ENCODE data around the gene PNKD.

Gene PNKD

DNA sequence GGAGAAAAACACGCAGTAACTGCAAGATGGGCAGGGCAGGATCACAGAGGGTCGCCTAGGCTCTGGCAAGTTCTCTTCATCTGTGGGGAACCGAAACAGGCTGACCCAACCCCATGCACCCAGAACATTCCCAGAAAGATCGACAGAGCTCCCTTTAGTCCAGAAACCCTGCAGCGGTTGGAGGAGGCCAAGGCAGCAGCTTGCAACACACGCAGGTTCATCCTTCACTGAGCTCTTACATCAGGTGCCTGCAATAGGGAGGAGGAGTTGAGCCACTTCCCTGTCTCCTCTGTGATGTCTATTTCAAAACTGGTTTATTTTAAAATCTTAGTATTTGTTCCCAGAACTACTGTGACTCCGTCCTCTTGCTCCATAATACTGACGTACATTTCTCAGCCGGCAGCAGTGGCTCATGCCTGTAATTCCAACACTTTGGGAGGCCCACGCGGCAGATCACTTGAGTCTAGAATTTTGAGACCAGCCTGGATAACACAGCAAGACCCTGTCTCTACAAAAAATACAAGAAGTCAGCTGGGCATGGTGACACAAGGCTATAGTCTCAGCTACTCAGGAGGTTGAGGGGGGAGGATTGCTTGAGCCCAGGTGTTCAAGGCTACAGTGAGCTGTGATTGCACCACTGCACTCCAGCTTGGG, 100.2 kb downstream of the PNKD start:
- no peaks in the 10 kb centered on the region for H3K4me1 ChIP-seq (ENCODE audit: insufficient read depth, low read length)
- H3K4me3 ChIP-seq (ENCODE audit: low read length) = no peak overlapping the region
- H3K27ac ChIP-seq (ENCODE audit: low read depth, low read length) = no peak overlapping the region
- WGBS = 92% methylated on average over 11 of the region's 11 CpGs
- no peaks in the 10 kb centered on the region for H3K36me3 ChIP-seq (ENCODE audit: insufficient read depth, low read length)
- no peak overlapping the region for H3K9ac ChIP-seq (ENCODE audit: low read depth, low read length)
- H3K27me3 ChIP-seq (ENCODE audit: insufficient read depth, low read length) = no peaks in the 10 kb centered on the region
- H3K9me3 ChIP-seq (ENCODE audit: insufficient read depth, low read depth, low read length) = no peaks in the 10 kb centered on the region

DNA sequence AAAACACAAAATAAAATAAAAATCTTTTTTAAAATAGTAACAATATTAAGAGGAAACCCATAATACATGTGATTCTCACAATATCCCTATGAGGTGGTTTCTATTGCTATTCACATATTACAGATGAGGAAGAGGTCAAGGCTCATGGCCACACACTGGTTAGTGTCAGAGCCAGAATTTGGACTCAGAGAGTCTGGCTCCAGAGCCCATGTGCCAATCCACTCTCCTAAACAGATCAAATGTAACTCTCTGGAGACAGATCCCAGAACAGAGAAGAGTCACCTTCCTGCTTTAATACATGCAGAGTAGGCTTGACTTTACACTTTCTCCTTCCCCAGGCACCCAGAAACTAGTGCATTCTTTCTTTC, 101.6 kb downstream of the PNKD start:
- Histone ChIP-seq H3K27ac (ENCODE audit: low read depth, low read length) (no peak overlapping the region), H3K4me1 (ENCODE audit: insufficient read depth, low read length) (no peaks in the 10 kb centered on the region)

DNA sequence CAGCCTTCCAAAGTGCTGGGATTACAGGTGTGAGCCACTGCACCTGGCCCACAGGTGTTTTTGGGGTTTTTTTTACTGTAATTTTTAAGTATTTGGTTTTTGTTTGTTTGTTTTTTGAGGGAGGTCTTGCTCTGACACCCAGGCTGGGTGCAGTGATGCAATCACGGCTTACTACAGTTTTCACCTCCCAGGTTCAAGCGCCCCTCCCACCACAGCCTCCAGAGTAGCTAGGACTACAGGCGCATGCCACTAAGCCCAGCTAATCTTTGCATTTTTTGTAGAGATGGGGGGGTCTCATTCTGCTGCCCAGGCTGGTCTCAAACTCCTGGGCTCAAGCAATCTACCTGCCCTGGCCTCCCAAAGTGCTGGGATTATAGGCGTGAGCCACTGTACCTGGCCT, 104.5 kb downstream of the PNKD start:
- Histone ChIP-seq H3K4me1 (ENCODE audit: insufficient read depth, low read length) (no peaks in the 10 kb centered on the region), H3K4me3 (ENCODE audit: low read length) (no peak overlapping the region), H3K9me3 (ENCODE audit: insufficient read depth, low read depth, low read length) (no peaks in the 10 kb centered on the region), H3K9ac (ENCODE audit: low read depth, low read length) (no peak overlapping the region), H3K36me3 (ENCODE audit: insufficient read depth, low read length) (no peaks in the 10 kb centered on the region), H3K27ac (ENCODE audit: low read depth, low read length) (no peak overlapping the region), H3K27me3 (ENCODE audit: insufficient read depth, low read length) (no peaks in the 10 kb centered on the region)
- 86% methylated on average over 4 of the region's 4 CpGs for WGBS

More for the DNA sequence above, 101.6 kb downstream of the PNKD start:
- Histone ChIP-seq H3K27me3 (ENCODE audit: insufficient read depth, low read length) (no peaks in the 10 kb centered on the region), H3K4me3 (ENCODE audit: low read length) (no peak overlapping the region), H3K9ac (ENCODE audit: low read depth, low read length) (no peak overlapping the region), H3K9me3 (ENCODE audit: insufficient read depth, low read depth, low read length) (no peaks in the 10 kb centered on the region), H3K36me3 (ENCODE audit: insufficient read depth, low read length) (no peaks in the 10 kb centered on the region)

DNA sequence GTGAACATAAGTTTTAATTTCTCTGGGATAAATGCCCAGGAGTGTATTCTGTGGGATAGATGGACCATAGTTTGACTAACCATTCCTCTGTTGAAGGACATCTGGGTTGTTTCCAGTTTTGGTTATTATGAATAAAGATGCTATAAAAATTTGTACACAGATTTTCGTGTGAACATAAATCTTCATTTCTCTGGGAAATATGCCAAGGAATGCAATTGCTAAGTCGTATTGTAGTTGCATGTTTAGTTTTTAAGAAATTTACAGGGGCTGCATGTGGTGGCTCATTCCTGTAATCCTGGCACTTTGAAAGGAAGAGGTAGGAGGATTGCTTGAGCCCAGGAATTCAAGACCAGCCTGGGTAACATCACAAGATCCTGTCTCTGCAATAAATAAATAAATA, 104.9 kb downstream of the PNKD start:
- no peak overlapping the region for H3K9ac ChIP-seq (ENCODE audit: low read depth, low read length)
- H3K36me3 ChIP-seq (ENCODE audit: insufficient read depth, low read length) = no peaks in the 10 kb centered on the region
- no peak overlapping the region for H3K4me3 ChIP-seq (ENCODE audit: low read length)
- H3K27ac ChIP-seq (ENCODE audit: low read depth, low read length) = no peak overlapping the region
- H3K9me3 ChIP-seq (ENCODE audit: insufficient read depth, low read depth, low read length) = no peaks in the 10 kb centered on the region
- 88% methylated on average over 2 of the region's 2 CpGs for WGBS
- no peaks in the 10 kb centered on the region for H3K27me3 ChIP-seq (ENCODE audit: insufficient read depth, low read length)
- H3K4me1 ChIP-seq (ENCODE audit: insufficient read depth, low read length) = no peaks in the 10 kb centered on the region

DNA sequence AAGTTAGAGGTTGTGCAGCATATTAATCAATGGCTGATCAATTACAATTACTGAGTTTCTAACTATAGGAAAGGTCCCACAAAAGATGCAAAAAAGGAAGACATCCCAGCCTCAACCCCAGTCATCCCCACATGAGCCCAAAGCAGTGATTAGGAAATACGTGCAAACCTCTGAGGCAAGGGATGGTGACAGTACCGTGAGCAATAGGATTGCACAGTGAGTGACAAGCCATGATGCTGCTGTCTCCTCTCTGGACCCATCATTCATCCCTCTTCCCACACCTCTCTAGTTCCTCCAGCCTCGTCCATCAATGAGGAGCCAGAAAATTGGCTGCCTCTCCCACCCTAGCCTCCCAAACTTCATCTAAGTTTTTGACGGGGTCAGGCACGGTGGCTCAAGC, 107.7 kb downstream of the PNKD start:
- Histone ChIP-seq H3K9ac (ENCODE audit: low read depth, low read length) (no peak overlapping the region), H3K4me3 (ENCODE audit: low read length) (no peak overlapping the region), H3K27me3 (ENCODE audit: insufficient read depth, low read length) (no peaks in the 10 kb centered on the region), H3K27ac (ENCODE audit: low read depth, low read length) (no peak overlapping the region), H3K4me1 (ENCODE audit: insufficient read depth, low read length) (no peaks in the 10 kb centered on the region), H3K9me3 (ENCODE audit: insufficient read depth, low read depth, low read length) (no peaks in the 10 kb centered on the region), H3K36me3 (ENCODE audit: insufficient read depth, low read length) (no peaks in the 10 kb centered on the region)
- WGBS = 85% methylated on average over 5 of the region's 5 CpGs

DNA sequence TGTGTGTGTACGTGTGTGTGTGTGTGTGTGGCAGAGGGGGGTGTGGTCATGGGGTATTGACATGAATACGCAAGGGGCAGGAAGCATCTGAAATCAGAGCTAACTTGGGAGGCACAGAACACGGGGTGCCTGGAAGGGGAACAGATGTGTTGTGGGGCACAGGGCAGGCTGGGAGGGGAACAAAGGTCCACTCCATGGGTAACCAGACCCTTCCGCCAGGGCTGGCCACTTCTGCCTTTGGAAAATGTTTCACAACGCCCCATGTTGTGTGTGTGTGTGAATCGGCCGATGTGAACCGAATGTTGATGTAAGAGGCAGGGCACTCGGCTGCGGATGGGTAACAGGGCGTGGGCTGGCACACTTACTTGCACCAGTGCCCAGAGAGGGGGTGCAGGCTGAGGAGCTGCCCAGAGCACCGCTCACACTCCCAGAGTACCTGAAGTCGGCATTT, 111.6 kb downstream of the PNKD start, which contains the start of gene SLC11A1:
Gene SLC11A1, plus strand, starts transcription at position 358 of the 451 bp plus-strand sequence. CDS start 96 bp downstream, outside the sequence.
- H3K9me3 ChIP-seq (ENCODE audit: insufficient read depth, low read depth, low read length) = no peaks in the 10 kb centered on the region
- H3K4me3 ChIP-seq (ENCODE audit: low read length) = no peak within 1 kb of the TSS
- no peak within 1 kb of the TSS for H3K9ac ChIP-seq (ENCODE audit: low read depth, low read length)
- peaks cover 7% of the 10 kb centered on the region for H3K27me3 ChIP-seq (ENCODE audit: insufficient read depth, low read length)
- H3K27ac ChIP-seq (ENCODE audit: low read depth, low read length) = no peak within 1 kb of the TSS
- no peaks in the 10 kb centered on the region for H3K36me3 ChIP-seq (ENCODE audit: insufficient read depth, low read length)
- H3K4me1 ChIP-seq (ENCODE audit: insufficient read depth, low read length) = no peaks in the 10 kb centered on the region
- 90% methylated on average over 13 of the region's 13 CpGs for WGBS

DNA sequence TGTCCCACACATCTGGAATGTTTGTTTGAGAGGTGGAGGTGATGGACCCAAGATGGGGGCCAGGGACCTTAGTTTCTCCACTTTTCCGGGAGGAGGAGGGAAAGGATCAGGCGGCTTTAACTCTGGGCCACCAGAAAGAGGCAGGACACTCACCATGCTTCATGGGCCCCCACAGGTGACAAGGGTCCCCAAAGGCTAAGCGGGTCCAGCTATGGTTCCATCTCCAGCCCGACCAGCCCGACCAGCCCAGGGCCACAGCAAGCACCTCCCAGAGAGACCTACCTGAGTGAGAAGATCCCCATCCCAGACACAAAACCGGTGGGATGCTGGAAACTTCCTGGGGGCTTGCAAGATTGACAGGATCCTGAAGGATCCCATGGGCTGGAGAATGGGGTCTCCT, 112.5 kb downstream of the PNKD start:
- Histone ChIP-seq H3K4me3 (ENCODE audit: low read length) (no peak overlapping the region), H3K27ac (ENCODE audit: low read depth, low read length) (no peak overlapping the region), H3K4me1 (ENCODE audit: insufficient read depth, low read length) (no peaks in the 10 kb centered on the region), H3K9me3 (ENCODE audit: insufficient read depth, low read depth, low read length) (no peaks in the 10 kb centered on the region), H3K27me3 (ENCODE audit: insufficient read depth, low read length) (peaks cover 12% of the 10 kb centered on the region), H3K9ac (ENCODE audit: low read depth, low read length) (no peak overlapping the region), H3K36me3 (ENCODE audit: insufficient read depth, low read length) (no peaks in the 10 kb centered on the region)
- 93% methylated on average over 6 of the region's 6 CpGs for WGBS

DNA sequence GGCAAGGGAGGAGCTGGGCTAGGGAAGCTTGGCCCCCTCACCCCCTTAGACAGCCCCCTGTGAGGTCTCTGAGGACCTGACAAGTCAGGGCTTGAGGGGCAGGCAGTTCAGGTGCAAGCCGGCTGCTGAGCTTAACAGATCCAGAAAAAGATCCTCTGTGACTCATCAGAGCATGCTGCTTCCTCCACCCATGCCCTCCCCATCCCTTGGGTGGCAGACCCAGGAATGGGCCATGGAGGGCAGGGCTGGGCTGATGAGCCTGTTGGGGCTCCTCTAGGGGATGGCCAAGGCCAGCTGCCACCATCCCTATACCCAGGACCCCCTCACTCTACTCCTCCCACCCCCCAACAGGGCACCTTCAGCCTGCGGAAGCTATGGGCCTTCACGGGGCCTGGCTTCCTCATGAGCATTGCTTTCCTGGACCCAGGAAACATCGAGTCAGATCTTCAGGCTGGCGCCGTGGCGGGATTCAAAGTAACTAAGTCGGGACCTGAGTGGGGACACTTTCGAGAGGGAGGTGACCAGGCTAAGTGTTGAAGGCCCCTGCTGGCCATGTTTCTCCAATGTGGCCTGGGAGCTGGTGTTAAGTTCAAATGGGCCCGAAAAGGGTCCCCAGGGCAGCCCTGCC, 113.7 kb downstream of the PNKD start:
- Histone ChIP-seq H3K4me3 (ENCODE audit: low read length) (no peak overlapping the region), H3K4me1 (ENCODE audit: insufficient read depth, low read length) (no peaks in the 10 kb centered on the region), H3K27me3 (ENCODE audit: insufficient read depth, low read length) (peaks cover 12% of the 10 kb centered on the region), H3K36me3 (ENCODE audit: insufficient read depth, low read length) (no peaks in the 10 kb centered on the region), H3K9me3 (ENCODE audit: insufficient read depth, low read depth, low read length) (no peaks in the 10 kb centered on the region), H3K9ac (ENCODE audit: low read depth, low read length) (no peak overlapping the region), H3K27ac (ENCODE audit: low read depth, low read length) (no peak overlapping the region)
- 90% methylated on average over 10 of the region's 10 CpGs for WGBS

DNA sequence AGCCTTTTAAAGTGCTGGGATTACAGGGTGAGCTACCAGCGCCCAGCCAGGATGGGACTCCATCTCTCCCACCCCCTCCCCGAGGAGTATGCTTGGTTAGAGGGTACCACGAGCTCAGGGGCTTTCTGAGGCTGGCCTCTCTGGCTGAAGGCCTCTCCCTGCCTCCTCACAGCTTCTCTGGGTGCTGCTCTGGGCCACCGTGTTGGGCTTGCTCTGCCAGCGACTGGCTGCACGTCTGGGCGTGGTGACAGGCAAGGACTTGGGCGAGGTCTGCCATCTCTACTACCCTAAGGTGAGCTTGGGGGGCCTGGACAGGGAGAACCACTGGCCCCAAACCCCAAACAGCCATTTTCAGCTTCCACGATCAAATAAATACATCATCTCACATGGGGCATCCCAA, 114.7 kb downstream of the PNKD start:
- WGBS = 91% methylated on average over 9 of the region's 9 CpGs

DNA sequence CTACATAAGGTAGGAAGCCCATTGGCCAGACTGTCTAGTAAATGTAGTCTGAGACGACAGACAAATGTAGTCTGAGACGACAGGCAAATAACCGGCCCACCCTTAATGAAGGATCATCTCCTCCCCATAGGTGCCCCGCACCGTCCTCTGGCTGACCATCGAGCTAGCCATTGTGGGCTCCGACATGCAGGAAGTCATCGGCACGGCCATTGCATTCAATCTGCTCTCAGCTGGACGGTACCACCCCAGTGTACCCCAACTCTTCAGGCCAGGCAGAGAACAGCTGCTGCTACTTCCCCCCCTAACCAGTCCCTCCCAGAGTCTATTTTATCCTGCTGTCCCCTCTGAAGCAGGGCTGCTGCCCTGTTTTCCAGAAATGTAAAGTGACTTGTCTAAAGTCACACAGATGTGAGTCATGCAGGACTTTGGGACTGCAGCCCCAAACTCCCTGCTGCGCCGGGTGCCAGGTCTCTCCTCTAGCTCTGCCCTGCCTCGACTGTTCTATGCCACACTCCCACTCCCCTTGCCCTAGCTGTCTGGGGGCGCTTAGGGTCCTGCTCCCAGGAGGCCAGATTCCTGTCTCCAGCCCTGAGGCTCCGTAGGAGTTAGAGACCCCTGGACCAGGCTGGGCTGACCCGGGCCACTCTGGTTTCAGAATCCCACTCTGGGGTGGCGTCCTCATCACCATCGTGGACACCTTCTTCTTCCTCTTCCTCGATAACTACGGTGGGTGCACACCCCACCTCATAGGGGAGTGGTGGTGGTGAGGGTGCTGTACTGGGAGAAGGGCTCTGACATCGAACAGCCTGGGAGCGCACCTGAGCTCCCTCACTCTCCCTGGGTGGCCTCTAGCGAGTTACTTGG, 116.4 kb downstream of the PNKD start:
- H3K9me3 ChIP-seq (ENCODE audit: insufficient read depth, low read depth, low read length) = no peaks in the 10 kb centered on the region
- no peaks in the 10 kb centered on the region for H3K36me3 ChIP-seq (ENCODE audit: insufficient read depth, low read length)
- H3K27ac ChIP-seq (ENCODE audit: low read depth, low read length) = no peak overlapping the region
- H3K9ac ChIP-seq (ENCODE audit: low read depth, low read length) = no peak overlapping the region; the same call in 1 of the 2 replicates
- WGBS = 75% methylated on average over 20 of the region's 23 CpGs
- no peaks in the 10 kb centered on the region for H3K4me1 ChIP-seq (ENCODE audit: insufficient read depth, low read length)
- H3K4me3 ChIP-seq (ENCODE audit: low read length) = peak overlapping the region; percentile 61
- H3K27me3 ChIP-seq (ENCODE audit: insufficient read depth, low read length) = peaks cover 12% of the 10 kb centered on the region

More for the DNA sequence above, 114.7 kb downstream of the PNKD start:
- Histone ChIP-seq H3K9ac (ENCODE audit: low read depth, low read length) (no peak overlapping the region), H3K36me3 (ENCODE audit: insufficient read depth, low read length) (no peaks in the 10 kb centered on the region), H3K27me3 (ENCODE audit: insufficient read depth, low read length) (peaks cover 12% of the 10 kb centered on the region), H3K9me3 (ENCODE audit: insufficient read depth, low read depth, low read length) (no peaks in the 10 kb centered on the region), H3K4me1 (ENCODE audit: insufficient read depth, low read length) (no peaks in the 10 kb centered on the region), H3K4me3 (ENCODE audit: low read length) (no peak overlapping the region), H3K27ac (ENCODE audit: low read depth, low read length) (no peak overlapping the region)

Measured in HUES64 (cell line).